PC-9 (cell line): ENCODE data around the gene KDM5B.
"Not testable (repeated sequence)": the region's sequence is repeated elsewhere in the genome, so short reads cannot be mapped to it uniquely, and the experiment has no call there.

ENCODE experiments used
- EZH2 ChIP-seq: fragments of 200-600 bp; sonication (generic); IDR thresholded peaks from 2 replicates; pipeline ENCODE4 v1.8.0; 2017; ENCODE audit warnings: antibody characterized with exemption, low read depth
- TF ChIP-seq, protein P1 (sequence below): fragments of 200-600 bp; sonication (generic); conservative IDR thresholded peaks from 2 replicates; pipeline ENCODE4 v1.6.1; 2017; ENCODE audit warnings: mixed run types, antibody characterized with exemption, mild to moderate bottlenecking, moderate library complexity

- TF ChIP-seq, protein P1, sequence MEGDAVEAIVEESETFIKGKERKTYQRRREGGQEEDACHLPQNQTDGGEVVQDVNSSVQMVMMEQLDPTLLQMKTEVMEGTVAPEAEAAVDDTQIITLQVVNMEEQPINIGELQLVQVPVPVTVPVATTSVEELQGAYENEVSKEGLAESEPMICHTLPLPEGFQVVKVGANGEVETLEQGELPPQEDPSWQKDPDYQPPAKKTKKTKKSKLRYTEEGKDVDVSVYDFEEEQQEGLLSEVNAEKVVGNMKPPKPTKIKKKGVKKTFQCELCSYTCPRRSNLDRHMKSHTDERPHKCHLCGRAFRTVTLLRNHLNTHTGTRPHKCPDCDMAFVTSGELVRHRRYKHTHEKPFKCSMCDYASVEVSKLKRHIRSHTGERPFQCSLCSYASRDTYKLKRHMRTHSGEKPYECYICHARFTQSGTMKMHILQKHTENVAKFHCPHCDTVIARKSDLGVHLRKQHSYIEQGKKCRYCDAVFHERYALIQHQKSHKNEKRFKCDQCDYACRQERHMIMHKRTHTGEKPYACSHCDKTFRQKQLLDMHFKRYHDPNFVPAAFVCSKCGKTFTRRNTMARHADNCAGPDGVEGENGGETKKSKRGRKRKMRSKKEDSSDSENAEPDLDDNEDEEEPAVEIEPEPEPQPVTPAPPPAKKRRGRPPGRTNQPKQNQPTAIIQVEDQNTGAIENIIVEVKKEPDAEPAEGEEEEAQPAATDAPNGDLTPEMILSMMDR = not testable (repeated sequence)
- TF ChIP-seq EZH2 = not testable (repeated sequence)
These were observed 85.2 kb downstream of the KDM5B start for GRCh38 chr1:202723046-202723445.
